HEK293 (cell line): ENCODE measurements around the gene CHRD.

ENCODE experiments used
- ZNF202 ChIP-seq: fragments of 450-650 bp; formaldehyde crosslinking; IDR thresholded peaks from 2 replicates; pipeline ENCODE4 v1.5.1; 2016; ENCODE audit warnings: missing biosample characterization, missing genetic modification characterization, borderline replicate concordance
- TF ChIP-seq, protein P1 (sequence below): fragments of 450-650 bp; formaldehyde crosslinking; IDR thresholded peaks from 2 replicates; pipeline ENCODE4 v1.5.1; 2016; ENCODE audit warnings: missing biosample characterization, missing genetic modification characterization

DNA sequence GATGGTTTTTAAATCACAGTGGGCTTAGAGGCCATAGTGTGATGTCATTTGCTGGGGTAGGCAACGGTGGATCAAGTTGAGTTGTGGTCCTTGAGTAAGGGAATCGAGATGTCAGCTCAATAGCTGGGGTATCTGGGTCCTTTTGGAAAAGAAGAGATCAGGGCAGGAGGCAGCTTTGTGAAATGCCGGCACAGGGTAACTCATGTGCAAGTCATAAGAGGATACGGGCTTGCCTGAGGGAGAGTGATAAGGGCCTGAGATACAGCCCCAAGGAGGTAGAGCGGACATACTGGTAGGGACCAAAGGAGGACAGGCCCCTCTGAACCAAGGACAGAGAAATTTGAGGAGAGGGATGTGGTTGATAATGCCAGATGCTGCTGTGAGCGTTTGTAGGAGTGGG lies 46.7 kb upstream of the CHRD start:
- no peak for TF ChIP-seq ZNF202 (tag by site-specific recombination)
- TF ChIP-seq, protein P1, sequence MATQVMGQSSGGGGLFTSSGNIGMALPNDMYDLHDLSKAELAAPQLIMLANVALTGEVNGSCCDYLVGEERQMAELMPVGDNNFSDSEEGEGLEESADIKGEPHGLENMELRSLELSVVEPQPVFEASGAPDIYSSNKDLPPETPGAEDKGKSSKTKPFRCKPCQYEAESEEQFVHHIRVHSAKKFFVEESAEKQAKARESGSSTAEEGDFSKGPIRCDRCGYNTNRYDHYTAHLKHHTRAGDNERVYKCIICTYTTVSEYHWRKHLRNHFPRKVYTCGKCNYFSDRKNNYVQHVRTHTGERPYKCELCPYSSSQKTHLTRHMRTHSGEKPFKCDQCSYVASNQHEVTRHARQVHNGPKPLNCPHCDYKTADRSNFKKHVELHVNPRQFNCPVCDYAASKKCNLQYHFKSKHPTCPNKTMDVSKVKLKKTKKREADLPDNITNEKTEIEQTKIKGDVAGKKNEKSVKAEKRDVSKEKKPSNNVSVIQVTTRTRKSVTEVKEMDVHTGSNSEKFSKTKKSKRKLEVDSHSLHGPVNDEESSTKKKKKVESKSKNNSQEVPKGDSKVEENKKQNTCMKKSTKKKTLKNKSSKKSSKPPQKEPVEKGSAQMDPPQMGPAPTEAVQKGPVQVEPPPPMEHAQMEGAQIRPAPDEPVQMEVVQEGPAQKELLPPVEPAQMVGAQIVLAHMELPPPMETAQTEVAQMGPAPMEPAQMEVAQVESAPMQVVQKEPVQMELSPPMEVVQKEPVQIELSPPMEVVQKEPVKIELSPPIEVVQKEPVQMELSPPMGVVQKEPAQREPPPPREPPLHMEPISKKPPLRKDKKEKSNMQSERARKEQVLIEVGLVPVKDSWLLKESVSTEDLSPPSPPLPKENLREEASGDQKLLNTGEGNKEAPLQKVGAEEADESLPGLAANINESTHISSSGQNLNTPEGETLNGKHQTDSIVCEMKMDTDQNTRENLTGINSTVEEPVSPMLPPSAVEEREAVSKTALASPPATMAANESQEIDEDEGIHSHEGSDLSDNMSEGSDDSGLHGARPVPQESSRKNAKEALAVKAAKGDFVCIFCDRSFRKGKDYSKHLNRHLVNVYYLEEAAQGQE (tag by site-specific recombination), result no peak
